Ishikawa (cell line): Measurements from ENCODE around the gene UVSSA.

Source experiments
- CEBPB ChIP-seq: IDR thresholded peaks from 2 replicates; pipeline ENCODE4 v1.6.1; 2012
- EGR1 ChIP-seq: IDR thresholded peaks from 2 replicates; pipeline ENCODE4 v1.6.1; 2012
- EP300 ChIP-seq: IDR thresholded peaks from 2 replicates; pipeline ENCODE4 v1.6.1; 2012; ENCODE audit warnings: borderline replicate concordance
- FOXM1 ChIP-seq: IDR thresholded peaks from 2 replicates; pipeline ENCODE4 v1.6.1; 2012; ENCODE audit warnings: low read depth, borderline replicate concordance
- RAD21 ChIP-seq: IDR thresholded peaks from 2 replicates; pipeline ENCODE4 v1.6.1; 2012; ENCODE audit warnings: low read depth
- TAF1 ChIP-seq: IDR thresholded peaks from 2 replicates; pipeline ENCODE4 v1.6.1; 2012; ENCODE audit warnings: low read depth, mild to moderate bottlenecking
- TCF12 ChIP-seq: IDR thresholded peaks from 2 replicates; pipeline ENCODE4 v1.6.1; 2012; ENCODE audit warnings: low read depth
- TEAD4 ChIP-seq: IDR thresholded peaks from 2 replicates; pipeline ENCODE4 v1.6.1; 2012
- YY1 ChIP-seq: IDR thresholded peaks from 2 replicates; pipeline ENCODE4 v1.6.1; 2012; ENCODE audit warnings: low read depth
- TF ChIP-seq, protein P1 (sequence below): IDR thresholded peaks from 2 replicates; pipeline ENCODE4 v1.6.1; 2012; ENCODE audit warnings: low read depth, mild to moderate bottlenecking
- TF ChIP-seq, protein P2 (sequence below): IDR thresholded peaks from 2 replicates; pipeline ENCODE4 v1.6.1; 2012

DNA sequence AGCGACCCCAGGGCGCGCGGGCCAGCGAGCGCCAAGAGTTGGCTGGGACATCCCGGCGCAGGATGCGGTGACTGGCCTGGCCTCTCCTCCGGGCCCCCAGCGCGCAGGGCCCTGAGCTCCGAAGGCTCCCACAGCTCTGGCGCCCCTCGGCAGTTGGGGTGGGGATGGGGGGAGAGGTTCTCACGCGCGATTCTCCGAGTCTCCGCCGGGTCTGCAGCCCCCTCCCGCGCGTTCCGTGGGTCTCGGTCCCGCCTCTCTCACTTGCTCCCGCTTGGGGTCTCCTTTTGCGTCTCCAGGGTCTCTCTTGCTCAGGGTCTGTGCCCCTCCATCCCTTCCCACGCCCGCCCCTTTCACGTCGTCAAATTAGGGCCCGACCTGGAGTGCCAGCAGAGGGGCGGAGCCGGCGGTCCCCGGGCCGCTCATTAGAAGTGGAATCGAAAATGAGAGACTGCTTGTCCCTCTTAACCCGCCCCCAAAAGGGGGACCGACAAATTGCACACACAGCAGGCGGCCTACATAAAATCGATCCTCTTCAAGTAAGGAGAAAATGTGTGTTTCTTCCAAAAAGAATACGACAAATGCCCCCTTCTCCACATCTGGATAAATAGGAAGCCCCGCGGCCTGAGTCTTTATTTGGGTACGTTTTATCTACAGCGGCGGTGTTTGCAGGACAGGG lies 60.1 kb downstream of the UVSSA start:
- TF ChIP-seq CEBPB (no peak), EP300 (no peak), TCF12 (no peak), TEAD4 (no peak), TAF1 (no peak), EGR1 (no peak), RAD21 (no peak), FOXM1 (no peak), YY1 (no peak)
- TF ChIP-seq, protein P1, sequence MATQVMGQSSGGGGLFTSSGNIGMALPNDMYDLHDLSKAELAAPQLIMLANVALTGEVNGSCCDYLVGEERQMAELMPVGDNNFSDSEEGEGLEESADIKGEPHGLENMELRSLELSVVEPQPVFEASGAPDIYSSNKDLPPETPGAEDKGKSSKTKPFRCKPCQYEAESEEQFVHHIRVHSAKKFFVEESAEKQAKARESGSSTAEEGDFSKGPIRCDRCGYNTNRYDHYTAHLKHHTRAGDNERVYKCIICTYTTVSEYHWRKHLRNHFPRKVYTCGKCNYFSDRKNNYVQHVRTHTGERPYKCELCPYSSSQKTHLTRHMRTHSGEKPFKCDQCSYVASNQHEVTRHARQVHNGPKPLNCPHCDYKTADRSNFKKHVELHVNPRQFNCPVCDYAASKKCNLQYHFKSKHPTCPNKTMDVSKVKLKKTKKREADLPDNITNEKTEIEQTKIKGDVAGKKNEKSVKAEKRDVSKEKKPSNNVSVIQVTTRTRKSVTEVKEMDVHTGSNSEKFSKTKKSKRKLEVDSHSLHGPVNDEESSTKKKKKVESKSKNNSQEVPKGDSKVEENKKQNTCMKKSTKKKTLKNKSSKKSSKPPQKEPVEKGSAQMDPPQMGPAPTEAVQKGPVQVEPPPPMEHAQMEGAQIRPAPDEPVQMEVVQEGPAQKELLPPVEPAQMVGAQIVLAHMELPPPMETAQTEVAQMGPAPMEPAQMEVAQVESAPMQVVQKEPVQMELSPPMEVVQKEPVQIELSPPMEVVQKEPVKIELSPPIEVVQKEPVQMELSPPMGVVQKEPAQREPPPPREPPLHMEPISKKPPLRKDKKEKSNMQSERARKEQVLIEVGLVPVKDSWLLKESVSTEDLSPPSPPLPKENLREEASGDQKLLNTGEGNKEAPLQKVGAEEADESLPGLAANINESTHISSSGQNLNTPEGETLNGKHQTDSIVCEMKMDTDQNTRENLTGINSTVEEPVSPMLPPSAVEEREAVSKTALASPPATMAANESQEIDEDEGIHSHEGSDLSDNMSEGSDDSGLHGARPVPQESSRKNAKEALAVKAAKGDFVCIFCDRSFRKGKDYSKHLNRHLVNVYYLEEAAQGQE, result no peak
- TF ChIP-seq, protein P2, sequence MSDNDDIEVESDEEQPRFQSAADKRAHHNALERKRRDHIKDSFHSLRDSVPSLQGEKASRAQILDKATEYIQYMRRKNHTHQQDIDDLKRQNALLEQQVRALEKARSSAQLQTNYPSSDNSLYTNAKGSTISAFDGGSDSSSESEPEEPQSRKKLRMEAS, result no peak
